PFSK-1 (cell line): ENCODE results near the gene ARHGAP11A.

ENCODE experiments used
- FOXP2 ChIP-seq: optimal IDR thresholded peaks from 2 replicates; pipeline ENCODE3; 2011; ENCODE audit warnings: borderline replicate concordance, control low read depth, inconsistent platforms; ENCODE audit not compliant: insufficient read depth; ENCODE audit errors: extremely low read length, extremely low read depth
- POLR2AphosphoS5 ChIP-seq: IDR thresholded peaks from 2 replicates; pipeline ENCODE4 v1.6.1; 2012; ENCODE audit warnings: low read depth, mild to moderate bottlenecking, control low read depth, low read length, moderate library complexity
- REST ChIP-seq, 2 experiments: IDR thresholded peaks; 2 replicates each; pipeline versions ENCODE4 v1.6.1 to v1.8.0; 2011 to 2012; ENCODE audit warnings: low read depth in 2 of 2, low read length in 2 of 2, control low read depth in 1 of 2, inconsistent platforms in 1 of 2, mild to moderate bottlenecking in 1 of 2, moderate library complexity in 1 of 2; ENCODE audit not compliant: insufficient read depth in 1 of 2
- SIN3A ChIP-seq: IDR thresholded peaks from 2 replicates; pipeline ENCODE4 v1.6.1; 2012; ENCODE audit warnings: mild to moderate bottlenecking, low read length, moderate library complexity, borderline replicate concordance; ENCODE audit not compliant: insufficient read depth
- TAF1 ChIP-seq: IDR thresholded peaks from 2 replicates; pipeline ENCODE4 v1.6.1; 2012; ENCODE audit warnings: low read length, control low read depth, borderline replicate concordance; ENCODE audit not compliant: insufficient read depth

ARHGAP11A gene

DNA sequence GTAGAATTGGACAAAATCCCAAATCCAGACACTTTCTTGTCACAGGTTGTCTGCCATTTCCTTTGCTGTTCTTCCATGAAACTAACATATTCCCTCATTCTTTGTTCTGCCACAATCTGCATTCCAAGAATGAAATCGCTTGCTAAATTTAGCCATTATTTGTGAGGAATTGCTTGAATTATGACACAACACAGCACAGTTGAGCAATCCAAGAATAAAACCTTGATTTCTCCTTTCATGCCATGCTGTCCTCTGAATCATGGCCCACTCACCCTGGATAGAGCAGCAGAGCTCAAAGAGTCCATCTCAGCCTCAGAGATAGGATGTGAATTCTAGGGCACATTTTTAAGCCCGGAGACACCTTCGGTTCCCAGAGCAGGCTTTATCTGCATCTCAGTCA is 67.3 kb downstream of the ARHGAP11A start:
- no peak for TF ChIP-seq SIN3A
- TF ChIP-seq POLR2AphosphoS5: no peak
- TF ChIP-seq TAF1: no peak
- no peak for TF ChIP-seq REST (IDR thresholded peaks at IDR 0.05; ENCODE audit: insufficient read depth in 1 of 2, low read depth in 2 of 2, low read length in 2 of 2)
- no peak for TF ChIP-seq FOXP2

DNA sequence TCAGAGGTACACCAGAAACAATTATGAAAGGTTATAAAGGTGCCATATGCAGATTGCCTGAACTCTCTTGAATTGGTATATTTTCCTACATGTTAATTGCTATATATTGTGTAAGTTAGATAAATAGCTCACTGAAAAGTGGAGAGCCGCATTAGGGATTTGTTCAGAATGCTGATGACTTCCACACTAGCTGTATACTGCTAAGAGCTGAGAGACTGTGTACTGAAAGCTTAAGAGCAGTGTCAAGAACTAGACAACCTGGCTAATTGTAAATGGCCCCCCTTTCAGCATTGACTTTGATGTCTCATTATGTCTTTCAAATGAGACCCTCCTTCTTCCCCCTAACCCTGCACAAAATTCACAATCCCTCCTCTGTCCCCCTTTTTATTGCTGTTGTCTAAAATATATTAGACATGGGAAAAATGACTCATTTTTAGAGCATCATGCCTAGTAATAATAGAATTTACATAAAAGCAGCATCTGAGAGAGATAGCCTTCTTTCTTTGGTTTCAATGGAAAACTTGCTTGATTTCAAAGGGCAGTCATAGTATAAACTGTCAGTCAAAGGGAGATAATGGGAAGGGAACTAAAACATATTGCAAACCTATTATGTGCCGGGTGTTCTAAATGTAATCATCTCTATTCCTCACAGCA is 67.8 kb downstream of the ARHGAP11A start:
- TF ChIP-seq REST (IDR thresholded peaks at IDR 0.05; ENCODE audit: insufficient read depth in 1 of 2, low read depth in 2 of 2, low read length in 2 of 2): no peak
- TF ChIP-seq FOXP2: no peak
- no peak for TF ChIP-seq TAF1
- TF ChIP-seq POLR2AphosphoS5: no peak
- TF ChIP-seq SIN3A: no peak

DNA sequence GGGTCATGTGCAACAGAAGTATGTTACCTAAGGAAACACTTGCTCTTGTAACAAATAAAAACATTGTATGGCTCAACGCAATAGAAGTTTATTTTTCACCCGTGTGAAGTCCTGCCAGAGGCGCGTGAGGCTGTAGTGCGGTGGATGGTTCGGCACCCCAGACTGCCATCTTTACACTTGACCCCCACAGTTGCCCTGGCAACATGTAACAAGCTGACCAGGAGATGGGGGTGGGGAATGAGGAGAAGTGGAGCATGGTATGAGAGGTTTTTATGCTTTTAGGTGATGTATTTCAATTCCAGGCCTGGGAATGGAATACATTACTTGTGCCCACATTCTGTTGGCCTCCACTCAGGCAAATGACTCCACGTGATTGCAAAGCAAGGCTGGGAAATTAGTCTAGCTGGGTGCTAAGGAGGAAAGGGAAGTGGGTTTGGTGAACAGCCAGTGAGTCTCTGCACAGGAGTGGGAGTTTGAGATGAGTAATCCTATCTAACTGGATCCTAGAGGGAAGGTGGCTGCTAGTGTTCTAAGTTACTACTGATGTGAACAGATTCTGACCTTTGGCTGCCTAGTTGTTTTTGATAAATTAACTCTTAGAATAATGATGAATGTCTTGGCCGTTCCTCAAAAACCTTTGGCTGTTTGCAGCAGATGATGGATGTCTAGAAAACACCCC is 68.7 kb downstream of the ARHGAP11A start:
- TF ChIP-seq TAF1 (peak; percentile 51; the same call in 1 of the 2 replicates), REST (IDR thresholded peaks at IDR 0.05; ENCODE audit: insufficient read depth in 1 of 2, low read depth in 2 of 2, low read length in 2 of 2) (no peak), POLR2AphosphoS5 (0 out of 2 replicates have a peak, but pooled peaks have one; percentile 37), FOXP2 (no peak)

- TF ChIP-seq POLR2AphosphoS5 (peak; percentile 43; the same call in 1 of the 2 replicates), SIN3A (peak; percentile 68; the same call in 1 of the 2 replicates), TAF1 (no peak), REST (IDR thresholded peaks at IDR 0.05; ENCODE audit: insufficient read depth in 1 of 2, low read depth in 2 of 2, low read length in 2 of 2) (no peak), FOXP2 (no peak)
Measured at GRCh38 chr15:32685576-32685975, 70.3 kb downstream of the ARHGAP11A start.
